Measurements from ENCODE around the gene SDC3. TPM values are rescaled to one million over a fixed set of nuclear protein-coding genes. Genes with fewer than 3 reads are reported as not detected.

The SDC3 gene
- total RNA-seq, 1 donor from 2014 or later = 15.5 TPM

DNA sequence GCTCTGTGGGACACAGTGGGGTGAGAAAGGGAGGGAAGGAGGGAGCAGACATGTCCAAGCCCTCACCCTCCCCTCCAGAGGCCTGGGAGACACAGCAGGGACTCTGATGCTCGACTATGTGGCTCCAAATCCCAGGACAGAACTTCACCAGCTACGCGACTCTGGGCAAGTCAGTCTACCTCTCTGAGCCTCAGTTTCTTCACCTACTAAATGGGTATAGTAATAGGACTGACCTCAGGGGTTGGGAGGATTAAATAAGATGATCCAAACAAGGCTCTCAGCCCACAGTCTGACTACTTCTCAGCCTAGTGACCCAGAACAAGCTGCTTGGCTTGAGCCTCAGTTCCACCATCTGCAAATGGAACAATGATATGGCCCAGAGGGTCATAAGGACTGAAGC is 19.6 kb downstream of the SDC3 start:
- DNase-seq = no peak

DNA sequence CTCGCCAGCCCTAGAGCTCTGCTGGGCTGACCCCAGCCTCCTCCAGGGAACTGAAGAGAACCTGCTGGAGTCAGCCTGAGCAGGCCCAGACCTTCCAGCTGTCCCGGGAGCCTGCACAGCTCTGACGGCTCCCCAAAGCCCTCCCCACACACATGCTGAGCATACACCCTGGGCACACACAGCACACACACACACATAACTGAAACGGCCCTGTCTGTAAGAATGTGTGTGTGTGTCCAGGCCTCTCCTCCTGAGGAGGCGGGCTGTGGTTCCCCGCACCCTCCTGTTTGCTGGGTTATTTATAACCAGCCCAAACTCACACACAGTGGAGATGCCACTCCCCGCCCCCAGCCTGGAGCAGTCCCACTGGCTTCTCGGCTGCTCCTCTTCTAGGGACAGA is 20.2 kb downstream of the SDC3 start:
- peak; percentile 65 for DNase-seq

DNA sequence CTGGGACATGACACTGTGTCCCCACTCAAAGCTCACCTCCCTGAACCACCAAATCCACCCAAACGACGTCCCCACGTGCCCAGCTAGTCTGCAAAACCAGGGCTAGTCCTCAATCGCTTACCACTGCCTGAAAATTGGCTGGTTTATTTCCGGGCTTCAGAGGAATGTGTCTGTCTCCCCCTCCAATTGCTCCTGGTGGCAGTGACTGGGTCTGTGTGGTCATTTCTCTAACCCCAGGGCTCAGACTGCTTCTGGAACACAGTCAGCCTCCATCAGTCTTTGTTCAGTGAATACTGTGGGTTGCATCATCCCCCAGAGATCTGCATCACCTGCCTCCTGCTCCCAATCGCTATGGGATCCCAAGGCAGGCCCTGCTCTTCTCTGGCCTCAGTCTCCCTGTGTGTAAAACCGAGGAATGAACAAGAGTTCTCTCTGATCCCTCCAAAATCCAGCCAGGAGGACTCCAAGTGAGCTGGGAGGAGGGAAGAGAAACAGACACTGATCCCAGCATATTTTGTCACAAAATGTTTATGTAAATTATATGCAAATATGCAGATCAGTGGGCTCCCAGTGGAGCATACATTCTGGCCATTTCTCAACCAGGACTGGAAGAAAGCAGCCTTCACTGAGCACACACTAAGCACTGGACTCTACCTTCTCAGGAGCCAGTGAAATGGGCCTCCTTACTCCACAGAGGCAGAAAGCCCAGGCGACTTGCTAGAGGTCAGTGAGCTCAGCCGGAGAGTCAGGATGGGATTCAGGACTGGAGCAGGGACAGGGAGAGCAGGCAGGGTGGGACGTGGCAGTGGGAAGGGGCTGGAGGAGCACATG is 20.9 kb downstream of the SDC3 start:
- DNase-seq = no peak

DNA sequence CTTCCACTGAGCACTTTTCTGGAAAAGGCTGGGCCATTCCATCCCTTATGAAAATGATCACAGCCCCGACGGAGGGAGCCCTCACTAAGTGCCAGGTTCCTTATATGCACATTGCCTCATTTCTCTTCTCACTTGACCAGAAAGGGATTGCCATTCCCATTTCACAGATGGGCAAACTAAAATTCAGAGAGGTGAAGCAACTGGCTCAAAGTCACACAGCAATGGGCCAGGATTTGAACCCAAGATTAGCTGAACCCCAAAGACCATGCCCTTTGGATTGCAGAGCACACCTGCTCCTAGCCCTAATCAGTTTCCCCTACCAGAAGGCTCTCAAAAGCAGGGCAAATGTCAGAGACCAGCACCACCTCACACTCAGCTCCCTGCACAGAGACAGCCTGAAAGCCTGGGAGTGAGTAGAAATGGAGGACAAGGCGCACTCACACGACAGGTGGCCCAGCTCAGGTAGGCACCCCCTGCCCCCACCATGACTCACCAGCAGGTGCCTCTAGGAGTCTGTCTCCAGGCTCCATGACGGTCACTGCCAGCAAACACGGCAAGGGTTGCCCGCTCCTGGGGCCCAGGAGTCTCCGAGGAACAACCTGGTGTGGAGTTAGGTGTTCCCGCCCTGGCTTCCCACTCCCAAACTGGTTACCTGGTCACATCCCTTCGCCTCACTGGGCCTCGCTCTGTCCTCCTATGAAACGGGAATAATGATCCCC is 21.7 kb downstream of the SDC3 start:
- no peak for DNase-seq

DNA sequence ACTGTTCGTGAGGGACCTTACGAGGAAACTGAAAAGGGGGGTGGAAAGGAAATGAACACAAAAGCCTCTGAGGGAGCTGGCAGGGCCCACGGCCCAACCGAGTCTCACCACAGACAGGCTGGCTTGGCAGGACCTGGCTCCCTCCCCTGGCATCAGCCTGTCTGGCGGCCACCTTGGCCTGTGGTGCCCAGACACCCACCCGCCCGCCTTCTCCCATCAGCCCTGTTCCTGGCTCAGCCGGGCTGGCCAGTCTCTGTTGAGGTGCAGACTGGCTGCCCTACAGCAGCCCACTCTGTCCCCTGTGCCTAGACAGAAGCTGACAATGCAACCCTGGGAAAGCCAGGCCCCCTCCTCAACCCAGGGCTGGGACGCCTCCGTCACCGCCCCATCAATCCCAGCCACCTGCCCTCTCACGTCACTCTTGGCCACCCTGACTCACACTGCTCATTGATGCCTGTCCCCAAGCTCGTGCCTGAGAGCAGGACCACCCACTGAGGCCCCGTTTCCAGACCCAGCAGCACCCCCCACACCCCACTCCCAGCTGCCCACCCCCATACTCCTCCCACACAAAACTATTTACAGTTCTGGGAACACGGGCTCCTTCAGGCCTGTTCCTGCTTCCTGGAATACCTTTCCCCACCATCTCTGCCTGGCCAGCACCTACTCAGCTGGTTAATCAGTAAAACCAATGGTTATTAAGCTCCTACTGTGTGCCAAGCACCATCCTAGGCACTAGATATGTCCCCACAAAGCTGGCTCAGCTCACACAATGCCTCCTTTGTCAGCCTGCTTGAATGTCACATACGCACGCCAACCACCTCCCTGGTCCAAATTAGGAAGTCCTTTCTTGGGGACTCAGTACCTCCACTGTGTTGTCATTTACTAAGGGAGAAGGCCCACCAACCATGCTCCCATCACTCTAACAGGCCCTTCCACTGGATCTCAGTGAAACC is 22.7 kb downstream of the SDC3 start:
- no peak for DNase-seq

DNA sequence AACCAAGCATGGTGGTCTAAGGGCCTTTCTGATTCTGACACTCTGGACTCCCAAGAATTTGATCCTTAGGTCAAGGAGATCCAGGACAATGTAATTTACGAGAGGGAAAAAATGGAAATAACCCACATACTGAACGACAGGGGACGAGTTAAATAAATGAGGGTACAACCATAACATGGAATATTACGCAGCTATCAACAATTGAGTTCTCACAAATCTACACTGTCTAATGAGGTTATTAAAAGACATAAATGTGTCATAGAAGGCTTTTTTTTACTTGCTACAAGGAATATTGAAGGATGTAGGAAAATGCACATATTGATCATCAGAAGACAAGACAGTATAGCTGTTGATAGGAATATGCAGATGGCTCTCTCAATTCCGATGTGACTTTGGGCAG is 23.8 kb downstream of the SDC3 start:
- DNase-seq = no peak

DNA sequence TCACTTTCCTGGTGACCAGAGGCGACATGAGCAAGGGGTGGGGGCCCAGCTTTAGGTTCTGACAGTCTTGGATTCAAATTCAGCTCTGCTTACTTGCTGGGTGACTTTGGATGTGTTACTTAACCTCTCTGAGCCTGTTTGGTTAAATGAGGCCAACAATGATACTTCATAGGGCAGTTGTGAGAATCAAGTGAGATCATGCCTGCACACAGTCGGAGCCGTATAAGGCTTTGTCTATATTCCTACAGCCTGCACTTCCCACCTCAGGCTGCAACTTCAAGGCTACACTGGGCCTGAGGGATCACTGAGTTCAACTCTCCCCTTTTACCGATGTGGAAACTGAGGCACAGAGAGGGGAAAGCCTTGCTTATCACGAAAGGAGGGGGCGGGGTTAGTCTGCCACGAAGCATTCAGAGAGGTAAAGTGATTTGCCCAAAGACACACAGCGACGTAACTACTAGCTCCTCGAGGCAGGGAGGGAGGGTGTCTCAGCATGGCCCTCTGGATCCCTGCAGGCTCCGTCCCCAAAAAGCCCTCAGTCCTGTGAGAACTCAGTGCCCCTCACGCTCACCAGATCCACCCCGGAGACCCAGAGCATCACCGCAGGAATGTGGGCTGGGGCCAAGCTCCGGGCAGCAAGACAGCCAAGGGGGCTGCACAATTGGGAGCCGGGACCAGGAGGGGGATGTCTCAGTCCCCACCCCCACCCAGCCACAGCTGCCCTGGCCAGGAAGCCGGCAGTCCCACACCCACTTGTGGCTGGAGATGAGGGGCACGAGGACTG is 25.0 kb downstream of the SDC3 start:
- DNase-seq = no peak

DNA sequence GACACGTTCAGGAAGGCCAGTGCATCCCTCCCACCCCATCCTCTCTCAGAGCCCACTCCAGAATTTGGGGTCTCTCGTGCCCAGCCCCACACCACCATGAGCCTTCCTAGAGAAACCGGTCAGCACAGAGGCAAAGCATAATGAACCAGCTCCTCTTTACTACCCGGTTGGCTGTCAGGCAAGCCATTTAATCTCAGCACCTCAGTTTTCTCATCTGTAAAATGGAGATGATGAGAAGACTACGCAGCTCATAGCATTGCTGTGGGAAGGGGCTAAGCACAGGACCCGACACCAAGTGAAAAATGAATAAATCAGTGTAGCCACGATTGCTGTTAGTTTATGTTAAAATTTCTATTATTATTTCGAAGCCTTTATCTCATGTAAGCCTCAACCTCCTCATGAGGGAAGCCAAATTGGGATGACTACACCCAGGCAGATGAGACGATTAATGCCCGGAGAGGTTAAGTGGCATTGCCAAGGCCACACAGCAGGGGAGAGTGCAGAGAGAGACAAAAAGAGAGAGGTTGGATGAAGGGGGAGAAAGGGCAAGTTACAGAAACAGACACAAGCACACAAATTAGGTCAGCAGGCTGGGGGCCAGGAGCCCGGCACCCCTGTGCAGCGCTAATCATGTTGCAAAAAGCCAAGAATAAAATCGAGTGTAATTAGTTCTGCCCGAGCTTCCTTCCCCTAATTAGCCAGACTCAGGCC is 25.7 kb downstream of the SDC3 start:
- DNase-seq = no peak

DNA sequence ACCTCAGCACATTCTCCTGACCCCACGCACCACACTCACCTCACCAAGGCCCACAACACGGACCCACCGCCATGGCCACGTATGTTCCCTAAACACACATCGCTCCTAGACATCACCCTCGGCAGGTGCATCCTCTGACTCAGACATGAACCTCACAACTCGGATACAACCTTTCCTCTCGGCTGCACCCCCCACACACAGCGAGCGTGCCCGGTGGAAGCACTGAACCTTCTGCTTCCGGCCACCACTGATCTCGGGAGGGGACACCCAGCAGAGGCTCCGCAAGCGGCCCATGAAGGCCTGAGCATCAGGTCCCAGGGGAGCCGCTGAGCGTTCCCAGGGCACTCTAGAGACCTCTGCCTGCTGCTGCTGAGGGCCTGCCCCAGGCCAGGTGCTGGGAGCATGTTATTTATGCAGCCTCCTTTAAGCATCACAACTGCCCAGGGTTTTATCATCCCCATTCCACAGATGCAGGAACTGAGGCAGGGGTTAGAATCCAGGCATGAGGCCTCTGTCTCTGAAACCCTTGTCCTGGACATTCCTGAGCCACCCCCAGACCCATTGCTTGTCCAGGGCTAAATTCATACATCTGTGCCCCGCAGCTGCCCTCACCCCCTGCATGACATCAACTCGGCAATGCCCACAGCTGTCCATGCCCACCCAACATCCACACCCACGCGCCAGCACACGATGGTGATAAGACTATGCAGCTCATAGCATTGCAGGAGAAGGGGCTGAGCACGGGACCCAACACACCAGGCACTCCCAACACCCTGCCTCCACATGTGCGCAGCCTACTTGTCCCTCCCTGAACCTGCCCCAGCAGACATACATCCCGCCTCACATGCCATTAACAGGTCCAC is 27.0 kb downstream of the SDC3 start:
- DNase-seq = no peak

DNA sequence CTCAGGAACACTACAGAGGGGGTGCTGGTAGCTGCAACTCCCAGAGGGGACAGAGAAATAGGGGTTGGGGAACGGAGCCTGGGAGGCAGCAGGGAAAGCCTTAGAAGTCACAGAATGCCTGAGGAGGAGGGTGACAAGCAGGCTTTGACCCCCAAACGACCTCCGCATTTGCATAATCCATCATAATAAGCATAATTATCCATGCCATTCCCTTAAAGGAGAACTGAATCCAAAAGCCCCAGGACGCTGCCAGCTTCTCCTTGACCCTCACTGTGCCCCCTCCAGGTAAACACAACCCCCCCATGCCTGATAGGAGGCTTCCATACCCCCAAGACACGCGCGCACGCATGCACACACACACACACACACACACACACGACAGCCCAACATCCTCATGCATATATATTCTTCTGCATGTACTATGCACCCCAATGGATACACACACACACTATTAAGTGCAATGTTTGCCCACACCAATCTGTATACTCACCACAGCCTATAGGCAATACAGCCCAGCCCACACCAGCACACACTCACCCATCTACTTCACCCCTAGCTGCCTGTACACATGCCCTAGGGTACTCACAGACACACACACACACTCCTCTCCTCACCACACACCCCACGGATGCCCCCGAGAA is 27.8 kb downstream of the SDC3 start:
- no peak for DNase-seq

DNA sequence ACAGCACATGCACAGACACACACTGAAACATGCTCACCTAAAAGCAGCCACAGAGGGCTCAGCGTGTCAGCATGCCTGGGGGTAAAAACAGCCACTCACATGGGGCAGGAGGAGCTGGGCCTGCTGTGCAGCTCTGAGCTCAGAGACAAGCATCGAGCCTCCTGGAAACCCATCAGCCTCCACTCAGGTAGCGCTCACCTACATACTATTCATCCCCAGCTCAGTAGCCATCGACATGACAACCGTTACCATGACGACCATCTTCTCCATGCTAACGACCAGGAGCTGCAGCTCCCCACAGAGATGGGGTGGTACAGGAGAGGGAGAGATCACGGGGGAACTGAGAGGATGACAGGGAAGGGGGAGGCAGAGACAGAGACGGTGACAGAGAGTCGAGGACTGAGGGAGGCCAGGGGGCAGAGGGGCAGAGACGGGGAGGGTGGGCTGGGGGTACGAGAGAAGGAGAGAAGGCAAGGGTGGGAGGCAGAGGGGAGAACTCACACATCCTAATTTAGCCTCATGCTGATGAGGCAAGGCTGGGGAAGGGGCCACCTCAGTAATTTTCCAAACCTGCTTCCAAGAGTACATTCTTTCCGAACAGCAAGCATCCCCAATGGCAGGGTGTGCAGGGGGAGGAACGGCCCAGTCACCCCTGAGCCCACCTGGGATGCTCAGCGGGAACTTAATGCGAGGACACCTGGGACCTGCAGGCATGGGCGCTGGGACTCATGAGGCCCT is 28.4 kb downstream of the SDC3 start:
- no peak for DNase-seq

DNA sequence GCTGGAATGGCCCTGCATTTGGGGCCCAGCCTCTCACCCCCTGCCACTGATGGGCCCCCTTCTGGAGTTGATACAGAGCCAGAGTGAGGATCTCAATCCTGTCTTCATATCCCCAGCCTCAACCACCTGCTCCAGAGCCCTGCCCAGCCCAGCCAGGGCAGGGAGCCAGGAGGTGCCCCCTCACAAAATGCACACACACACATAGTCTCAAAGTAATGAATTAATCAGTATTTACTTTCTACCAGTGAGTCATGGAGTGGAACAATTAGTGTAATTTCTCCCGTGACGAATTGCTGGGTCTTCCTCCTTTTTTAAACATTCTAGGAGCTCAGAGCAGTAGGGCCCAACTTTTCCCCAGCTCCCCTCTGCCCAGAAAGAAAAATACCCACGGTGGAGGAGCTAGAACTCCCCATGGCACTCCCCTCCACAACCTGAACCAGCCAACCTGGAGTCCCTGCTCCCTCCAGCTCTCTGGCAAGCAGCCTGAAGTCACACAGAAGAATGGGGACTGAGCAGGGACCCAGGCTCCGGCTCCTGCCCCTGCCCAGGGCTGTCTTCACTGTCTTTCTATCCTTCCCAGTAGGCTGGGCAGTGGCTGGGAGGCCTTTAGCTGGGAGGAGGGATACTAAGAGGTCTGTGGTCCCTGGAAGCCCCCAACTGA is 29.3 kb downstream of the SDC3 start:
- no peak for DNase-seq

DNA sequence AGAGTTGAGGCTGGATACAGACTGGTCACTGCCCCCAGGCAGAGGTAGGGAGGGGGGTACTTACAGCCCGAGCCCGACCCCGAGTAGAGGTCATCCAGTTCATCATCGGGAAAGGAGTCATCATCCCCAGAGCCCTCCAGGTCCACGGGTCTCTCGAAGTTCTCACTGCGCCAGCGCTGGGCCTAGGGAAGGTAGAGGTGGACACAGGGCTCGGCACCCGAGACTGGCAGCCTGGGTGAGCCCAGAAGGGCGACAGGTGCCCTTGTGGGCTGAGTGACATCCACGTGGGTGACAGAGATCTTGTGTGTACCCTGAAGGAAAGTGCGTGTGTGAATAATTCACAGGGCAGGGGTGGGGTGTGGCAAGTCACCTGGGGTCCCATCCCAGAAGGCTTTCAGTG is 30.0 kb downstream of the SDC3 start:
- no peak for DNase-seq

DNA sequence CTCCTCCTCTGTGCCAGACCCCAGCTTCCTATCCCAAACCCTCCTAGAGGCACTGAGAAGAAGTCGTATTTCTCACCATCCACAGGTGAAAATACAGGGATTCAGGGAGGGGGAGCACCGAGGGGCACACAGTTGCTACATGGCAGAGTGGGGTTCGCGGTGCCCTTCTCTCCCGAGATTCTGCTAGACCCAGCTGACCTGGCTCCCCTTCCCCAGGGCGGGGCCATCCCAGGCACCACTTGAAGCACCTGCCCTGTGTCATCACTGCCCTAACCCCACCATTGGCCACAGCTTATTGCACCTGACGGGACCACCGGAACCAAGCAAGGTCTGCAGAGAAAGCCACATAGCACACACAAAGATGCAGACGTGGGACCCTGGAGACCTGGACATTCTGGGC is 30.5 kb downstream of the SDC3 start:
- DNase-seq = no peak

DNA sequence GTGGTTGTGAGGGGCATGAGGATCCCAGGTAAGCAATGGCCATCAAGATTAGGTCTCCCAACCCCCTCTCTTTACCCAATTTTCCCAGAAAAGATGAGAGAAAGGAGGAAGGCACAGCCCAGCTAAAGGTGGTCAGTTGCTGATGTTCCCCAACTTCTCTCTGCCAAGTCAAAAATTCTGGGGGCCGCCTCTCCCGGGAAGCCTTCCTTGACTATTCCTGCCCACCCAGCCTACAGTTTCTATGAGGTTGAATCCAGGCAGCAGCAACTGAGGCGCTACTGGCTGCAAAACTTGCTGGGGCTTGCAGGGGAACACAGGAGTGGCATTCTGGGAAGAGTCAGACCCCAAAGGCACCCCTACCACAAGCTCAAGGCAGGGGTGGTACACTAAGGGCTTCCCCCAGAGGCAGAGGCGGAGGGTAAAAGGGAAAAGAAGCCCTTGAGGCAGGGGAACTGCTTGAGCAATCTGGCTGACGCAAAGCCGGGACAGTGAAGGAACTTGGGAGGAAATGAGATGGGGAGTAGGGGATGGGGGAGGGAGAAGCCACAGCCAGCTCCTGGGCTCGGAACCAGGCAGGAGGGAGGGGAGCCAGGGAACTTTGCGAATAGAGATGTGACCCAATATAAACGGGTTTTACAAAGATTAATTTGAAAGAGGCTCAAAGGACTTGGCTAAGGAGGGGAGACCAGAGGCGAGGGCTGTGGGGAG is 31.2 kb downstream of the SDC3 start:
- peak; percentile 38 for DNase-seq

DNA sequence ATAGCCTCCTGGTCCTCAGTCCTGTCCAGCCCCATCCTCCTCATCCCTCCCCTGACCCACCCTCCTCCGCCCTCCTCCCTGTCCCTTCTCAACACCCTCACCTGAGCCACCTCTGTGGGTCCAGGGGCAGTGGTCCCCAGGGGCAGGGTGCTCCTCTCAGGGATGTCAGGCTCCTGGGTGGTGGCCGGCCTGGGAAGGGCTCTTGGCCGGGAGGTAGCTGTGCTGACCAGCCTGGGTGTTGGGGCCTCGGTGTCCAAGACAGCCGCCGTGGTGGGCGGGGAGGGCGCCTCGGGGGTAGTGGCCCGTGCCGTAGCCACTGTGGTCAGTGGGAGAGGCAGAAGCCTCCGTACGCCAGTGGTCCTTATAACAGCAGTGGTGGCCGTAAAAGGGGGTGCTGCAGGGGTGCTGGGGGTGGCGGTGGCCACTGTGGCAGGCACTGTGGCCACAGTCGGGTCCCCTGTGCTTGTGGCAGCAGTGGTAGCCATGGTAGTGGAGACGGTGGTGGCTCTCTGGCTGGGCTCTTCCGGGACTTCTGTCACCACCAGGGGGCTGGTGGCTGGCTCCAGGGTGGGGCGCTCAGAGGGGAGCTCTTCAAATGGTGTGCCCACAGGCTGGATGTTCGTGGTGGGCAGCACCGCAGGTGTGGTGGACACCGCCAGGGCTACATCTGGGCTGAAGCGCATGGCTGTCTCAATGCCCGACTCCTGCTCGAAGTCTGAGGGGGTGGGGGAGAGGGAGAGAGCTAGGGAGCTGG is 31.9 kb downstream of the SDC3 start:
- no peak for DNase-seq

DNA sequence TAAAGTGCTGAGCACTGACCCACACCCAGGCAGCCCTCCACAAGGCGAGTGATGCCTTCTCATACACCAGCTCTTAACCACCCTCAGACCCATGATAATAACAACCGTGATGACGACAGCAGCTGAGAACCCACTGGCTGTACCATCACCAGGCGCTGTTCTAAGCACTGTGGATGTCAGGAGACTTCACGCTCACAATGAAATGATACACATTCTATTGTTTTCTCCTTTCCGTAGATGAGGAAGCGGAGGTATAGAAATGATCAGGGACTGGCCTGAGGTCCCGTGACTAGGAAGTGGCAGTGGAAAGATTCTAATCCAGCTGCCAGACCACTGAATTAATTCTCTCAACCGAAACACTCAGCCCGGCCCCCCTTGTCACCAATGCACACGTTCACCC is 32.6 kb downstream of the SDC3 start:
- DNase-seq = no peak
